ENCODE measurements around the gene SAG.
"Not testable (repeated sequence)": the region's sequence is repeated elsewhere in the genome, so short reads cannot be mapped to it uniquely, and the experiment has no call there.

SAG gene

DNA sequence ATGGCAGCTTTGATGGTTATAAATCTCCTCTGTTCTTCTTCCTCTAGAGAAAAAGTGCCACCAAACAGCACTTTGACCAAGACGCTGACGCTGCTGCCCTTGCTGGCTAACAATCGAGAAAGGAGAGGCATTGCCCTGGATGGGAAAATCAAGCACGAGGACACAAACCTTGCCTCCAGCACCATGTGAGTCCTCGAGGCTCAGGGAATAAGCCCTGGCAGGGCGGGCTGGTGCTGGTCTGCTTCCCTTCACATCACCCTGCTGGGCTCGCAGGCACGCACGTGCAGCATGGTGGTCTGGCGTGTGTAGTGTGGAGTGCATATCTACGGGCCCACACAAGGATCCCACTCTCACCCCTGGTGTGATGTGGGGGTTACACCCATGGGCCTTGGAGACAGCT, 27.3 kb downstream of the SAG start:
- no peak for DNase-seq

GRCh38 chr2:233336091-233336490, 28.5 kb downstream of the SAG start:
- not testable (repeated sequence) for DNase-seq

- no peak for DNase-seq
Observed at GRCh38 chr2:233336541-233336940, 28.9 kb downstream of the SAG start.

- no peak for DNase-seq
Observed at GRCh38 chr2:233338046-233338445, 30.4 kb downstream of the SAG start.

DNA sequence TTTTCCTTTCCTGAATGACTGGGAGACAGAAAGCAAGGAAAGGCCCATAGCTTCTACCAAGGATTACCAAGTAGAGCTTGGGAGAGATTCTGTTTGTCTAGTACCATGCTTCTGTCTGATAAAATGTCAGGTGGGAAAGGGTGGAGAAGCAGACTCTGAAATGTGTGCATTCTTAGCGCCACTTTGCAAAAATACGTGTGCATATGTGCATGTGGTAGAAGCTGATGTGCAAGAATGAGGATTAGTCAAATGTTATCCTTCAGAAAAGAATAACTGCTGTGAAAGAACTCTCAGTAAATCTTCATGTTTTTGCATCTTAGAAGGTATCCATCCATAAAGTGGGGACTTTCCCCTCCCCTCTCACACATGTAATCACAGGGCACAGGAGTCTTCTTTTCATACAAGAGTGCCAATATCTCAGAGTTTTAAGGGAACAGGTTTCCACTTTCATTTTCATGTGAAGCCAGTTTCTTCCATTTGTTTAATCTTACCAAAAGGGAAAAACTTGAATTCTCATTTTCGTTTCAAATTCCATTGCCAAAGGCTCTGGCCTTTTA, 31.3 kb downstream of the SAG start:
- no peak for DNase-seq

GRCh38 chr2:233339427-233339826, 31.8 kb downstream of the SAG start:
- DNase-seq = no peak

- no peak for DNase-seq
Observed at GRCh38 chr2:233341296-233341695, 33.7 kb downstream of the SAG start.

GRCh38 chr2:233342301-233342700, 34.7 kb downstream of the SAG start:
- DNase-seq = no peak

DNA sequence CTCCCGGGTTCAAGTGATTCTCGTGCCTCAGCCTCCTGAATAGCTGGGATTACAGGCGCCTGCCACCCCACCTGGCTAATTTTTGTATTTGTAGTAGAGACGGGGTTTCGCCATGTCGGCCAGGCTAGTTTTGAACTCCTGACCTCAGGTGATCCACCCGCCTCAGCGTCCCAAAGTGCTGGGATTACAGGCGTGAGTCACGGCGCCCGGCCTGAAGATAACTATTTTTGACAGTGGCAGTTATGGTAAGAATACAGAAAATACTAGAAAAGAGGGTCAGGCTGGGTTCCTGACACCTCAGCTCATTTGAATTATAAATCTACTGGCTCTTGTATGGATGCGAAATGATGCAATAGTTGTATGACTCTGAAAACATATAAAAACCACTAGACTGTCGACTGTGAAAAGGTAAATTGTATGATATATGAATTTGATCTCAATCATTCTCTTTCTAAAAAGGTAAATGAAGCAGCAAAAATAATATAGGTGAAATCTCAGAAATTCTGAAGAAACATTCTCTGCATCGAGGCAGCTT, 35.6 kb downstream of the SAG start:
- DNase-seq = no peak

DNA sequence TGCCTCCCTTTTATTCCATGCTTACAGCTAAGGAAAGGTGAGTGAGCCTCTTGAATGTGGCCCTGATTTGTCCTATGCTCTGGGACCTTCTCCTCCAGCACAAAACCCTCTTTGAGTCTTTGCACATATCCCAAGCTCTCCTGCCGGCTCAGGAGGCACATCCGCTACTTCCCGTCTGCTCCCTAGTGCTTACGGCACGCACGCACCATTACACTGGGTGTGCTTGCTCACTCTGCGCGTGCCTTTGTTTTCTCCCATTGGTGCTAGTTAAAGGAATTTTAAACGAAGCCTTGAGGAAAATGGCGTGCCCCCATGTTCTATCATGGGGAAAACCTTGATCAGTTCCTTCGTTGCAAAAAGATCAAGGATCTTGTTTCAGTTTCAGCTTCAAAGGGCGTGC, 38.8 kb downstream of the SAG start:
- no peak for DNase-seq

DNA sequence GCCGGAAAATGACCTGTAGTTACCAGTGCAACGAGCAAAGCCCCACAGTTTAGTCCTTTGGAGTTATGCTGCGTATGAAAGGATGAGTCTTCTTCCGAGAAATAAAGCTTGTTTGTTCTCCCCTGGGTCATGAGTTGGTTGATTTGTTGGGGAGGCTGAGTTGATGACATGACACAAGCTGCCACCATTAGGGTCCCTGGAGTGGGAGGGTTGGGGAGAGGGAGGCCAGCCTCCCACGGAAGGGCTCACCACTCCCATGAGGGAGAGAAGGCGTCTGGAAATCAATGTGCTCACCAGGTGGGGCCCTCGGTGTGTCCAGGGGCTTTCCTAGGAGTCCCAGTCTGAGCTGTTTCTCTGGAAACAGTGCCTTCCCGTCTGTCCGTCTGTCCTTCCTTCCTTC, 39.3 kb downstream of the SAG start:
- DNase-seq = no peak

- DNase-seq = no peak
Observed at GRCh38 chr2:233349005-233349998, 41.7 kb downstream of the SAG start.

- peak; percentile 22 to 66 for DNase-seq
Observed at GRCh38 chr2:233350708-233351107, 43.1 kb downstream of the SAG start.

DNA sequence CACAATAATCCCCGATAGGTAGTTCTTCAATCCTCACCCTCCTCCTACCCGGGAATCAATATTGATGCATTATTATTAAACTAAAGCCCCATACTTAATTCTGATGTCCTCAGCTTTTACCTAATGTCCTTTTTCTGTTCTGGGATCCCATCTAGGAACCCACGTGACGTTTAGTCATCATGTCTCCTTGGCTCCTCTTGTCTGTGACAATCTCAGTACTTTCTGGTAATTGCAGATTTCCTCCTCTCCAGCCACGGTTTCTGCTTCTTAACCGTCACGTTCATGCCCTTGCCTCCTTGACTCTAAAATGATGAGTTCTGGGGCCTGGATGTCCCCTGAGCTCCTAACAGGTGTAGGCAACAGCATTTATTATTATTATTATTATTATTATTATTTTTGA, 43.8 kb downstream of the SAG start:
- DNase-seq = no peak

GRCh38 chr2:233352141-233352842, 44.7 kb downstream of the SAG start:
- DNase-seq = no peak

DNA sequence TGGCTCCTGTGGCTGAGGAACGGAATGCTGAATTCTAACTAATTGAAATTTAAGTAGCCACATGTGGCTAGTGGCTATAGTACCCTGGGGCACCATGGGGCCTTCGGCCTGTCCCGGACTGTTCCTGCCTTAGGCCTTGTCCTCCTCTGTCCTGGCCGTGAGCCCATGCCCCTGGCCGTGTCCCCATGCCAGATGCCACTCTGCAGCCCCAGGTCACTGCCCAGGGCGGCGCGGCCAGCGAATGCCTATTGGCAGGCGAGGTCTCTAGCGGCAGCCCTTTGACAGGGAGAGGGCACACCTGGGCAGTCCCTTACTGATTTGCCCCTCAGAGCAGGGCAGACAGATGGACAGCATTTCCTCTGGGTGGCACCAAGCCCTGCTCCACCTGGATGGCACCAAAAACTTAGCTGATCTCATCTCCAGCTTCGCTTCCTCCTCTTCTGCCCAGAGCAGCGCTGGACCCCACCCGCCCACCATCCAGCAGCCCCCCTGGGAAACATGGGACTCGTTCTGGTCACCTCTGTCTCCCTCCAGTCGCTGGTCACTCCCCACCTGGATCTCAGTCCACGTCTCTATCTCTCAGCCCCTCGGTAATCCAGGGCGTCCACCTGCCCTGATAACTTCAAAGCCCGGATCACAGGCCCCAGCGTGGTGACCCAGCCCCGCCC, 45.6 kb downstream of the SAG start:
- no peak for DNase-seq

DNA sequence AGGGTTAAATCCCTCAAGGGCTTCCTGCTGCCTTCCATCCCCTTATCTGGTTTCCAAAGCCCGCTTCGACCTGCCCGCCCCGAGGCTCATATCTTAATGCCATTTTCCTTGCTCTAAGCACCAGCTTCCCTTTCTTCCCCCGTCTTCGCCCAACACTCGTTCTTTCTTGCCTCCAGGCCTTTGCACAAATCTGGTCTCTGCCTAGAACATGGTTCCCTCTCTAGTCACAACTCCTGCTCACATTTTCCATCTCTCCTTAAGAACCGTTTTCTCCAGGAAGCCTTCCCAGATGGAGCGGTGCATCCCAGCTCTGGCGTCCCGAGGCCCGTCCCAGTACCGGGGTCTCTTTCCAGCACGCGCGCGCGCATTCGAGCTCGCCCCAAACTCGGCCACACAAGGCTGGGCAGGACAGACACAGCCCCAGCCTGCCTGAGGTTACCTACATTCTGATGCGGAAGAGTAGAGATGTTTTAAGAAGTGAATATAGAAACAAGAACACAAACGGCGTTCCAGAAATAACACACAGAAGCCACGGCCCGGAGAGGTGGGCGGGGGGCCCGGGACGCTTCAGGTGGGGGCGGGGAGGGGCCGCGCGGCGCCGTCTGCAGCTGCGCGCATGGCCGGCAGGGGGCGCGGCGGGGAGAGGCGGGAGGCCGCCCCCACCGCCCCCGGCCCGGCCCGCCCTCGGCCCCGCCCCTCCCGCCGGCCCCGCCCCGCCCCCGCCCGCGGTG, 46.3 kb downstream of the SAG start, which contains the start of gene DGKD:
TSS of gene DGKD (plus strand) at position 726 of the 731 bp plus-strand sequence. CDS start 25 bp downstream, outside the sequence.
- peak; percentile 65 to 84 for DNase-seq

DNA sequence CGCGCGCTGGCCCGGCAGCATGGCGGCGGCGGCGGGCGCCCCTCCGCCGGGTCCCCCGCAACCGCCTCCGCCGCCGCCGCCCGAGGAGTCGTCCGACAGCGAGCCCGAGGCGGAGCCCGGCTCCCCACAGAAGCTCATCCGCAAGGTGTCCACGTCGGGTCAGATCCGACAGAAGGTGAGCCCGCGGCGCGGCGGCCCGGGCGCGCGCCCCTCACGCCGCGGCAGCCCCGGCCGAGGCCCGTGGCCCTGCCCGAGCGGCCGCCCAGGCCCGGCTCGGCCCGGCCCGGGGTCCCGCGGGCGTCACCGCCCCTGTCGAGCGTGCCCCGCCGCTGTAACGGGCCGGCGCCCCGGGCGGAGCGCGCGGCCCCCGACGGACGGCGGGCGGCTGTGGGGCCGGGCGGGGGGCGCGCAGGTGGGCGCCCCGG, 46.9 kb downstream of the SAG start:
- DNase-seq = no peak

DNA sequence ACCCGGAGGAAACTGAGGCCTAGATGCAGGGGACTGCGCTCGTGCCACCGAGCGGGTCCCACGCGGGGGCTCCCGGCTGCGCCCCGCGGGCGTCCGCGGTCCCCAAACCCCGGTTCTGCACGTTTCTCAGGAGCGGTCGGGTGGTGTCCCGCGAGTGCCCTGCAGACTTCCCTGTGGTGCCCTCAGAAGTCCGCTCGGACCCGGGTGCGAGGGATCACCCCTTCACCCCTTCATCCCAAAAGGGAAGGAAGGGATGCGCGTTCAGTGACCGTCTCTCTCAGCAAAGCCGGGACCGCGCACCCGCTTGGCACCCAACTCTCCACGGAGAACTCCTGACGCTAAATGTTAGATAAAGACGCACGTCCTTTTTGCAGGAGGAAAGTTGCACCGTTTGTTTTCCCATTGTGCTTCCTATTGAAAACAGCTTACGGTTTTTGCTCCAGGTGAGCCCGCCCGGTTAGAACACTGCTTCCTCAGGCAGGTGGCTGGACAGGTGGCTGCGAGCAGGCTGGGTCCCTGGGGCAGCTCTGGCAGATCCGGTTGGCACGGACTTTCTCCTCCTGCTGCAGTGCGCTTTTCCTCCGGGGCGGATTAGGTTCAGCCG, 47.5 kb downstream of the SAG start:
- DNase-seq = peak in 1 of 2 experiments; percentile 10

DNA sequence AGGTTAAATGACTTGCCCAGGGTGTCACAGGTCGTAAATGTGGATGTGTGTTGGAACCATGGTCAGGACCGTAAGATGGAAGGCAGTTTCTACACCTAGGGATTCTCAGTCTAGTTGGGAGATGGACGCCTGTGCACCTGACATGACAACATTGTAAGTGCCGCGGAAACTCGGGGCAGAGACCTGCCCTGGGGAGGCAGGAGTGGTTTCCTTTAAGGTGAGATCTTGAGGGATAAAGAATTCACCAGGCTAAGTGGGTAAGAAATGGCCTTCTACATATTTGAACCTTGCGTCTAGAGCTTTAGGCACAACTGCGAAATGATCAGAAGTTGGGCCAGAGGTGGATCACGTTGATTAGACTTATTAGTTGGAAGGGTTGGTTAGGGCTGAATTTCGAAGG, 48.3 kb downstream of the SAG start:
- DNase-seq = no peak

DNA sequence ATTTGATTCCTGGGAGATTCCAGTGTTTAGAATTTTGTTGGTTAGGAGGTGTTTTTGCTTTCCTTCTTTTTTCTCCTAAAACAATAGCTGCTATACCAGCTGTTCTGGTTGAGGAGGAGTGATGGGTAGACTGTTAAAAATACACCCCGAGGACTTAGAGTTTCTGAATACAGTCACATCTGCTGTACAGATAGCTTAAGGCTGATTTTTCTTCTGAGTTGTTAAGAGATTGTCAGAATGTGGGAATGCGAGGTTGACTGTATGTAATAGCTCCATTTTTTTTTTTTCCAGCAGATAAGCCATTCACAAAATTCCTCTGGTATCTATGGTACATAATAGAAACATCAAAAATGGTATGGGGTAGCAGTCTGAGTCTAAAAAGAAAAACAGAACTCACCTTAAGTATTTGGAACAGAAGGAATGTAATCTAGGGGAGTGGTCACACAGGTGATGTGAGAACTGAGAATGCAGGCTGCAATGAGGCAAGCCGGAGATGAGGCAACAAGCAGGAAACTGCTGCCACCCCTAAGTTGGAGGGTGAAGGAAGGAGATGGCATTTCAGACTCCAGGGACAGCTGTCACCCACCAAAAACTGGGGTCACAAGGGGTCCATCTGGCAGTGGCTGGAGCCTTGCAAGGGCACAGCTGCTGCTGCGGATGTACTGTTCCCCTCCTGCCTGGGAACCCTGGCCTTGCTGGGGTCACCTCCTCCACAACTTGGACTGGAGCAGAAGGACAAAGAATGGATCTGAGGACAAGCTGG, 49.1 kb downstream of the SAG start:
- no peak for DNase-seq
